GM18526 (cell line): Measurements from ENCODE around the gene PHF13.

Experiments
- POLR2A ChIP-seq: IDR thresholded peaks from 3 replicates; pipeline ENCODE4 v1.6.1; 2011; ENCODE audit not compliant: insufficient read length; ENCODE audit errors: extremely low read depth

PHF13 gene

GRCh38 chr1:6596886-6597776 lies 16.4 kb upstream of the PHF13 start:
- TF ChIP-seq POLR2A, result no peak

- TF ChIP-seq POLR2A, result no peak
Measured at GRCh38 chr1:6597777-6598131, 15.8 kb upstream of the PHF13 start.

DNA sequence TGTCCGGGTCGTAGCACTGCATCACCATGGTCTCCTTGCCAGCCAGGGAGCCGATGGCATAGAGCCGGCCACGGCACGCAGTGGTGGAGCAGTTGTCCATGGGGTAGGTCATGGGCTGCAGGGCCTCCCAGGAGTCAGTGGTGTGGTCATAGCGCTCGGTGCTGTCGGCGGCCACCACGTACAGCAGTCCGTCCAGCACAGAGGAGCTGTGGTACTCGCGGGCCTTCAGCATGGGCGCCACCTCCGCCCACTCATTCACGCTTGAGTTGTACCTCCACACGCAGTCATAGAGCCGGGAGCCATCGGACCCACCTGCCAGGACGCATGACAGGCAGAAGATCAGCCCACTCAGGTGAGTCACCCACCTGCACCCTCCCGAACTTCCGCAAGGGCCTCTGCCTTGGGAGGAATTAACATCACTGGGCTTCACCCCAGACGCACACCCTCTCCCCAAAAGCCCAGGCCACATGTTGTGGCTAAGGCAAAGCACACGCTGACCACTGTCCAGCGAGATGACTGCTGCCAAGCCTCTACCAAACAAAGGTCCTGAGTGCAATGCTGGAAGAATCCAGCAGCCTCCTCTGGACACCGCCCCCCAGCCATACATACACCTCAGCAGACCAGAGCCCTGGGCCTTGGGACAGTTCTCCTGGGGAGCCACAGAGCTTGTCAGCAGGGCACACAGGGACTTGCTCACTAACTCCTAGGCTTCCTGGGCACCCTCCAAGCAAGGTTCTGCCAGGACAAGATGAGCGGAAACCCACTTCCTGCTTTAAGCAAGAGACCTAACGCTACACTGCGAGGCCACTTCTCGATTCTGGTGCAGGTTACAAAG lies 14.2 kb upstream of the PHF13 start:
- TF ChIP-seq POLR2A, result no peak

DNA sequence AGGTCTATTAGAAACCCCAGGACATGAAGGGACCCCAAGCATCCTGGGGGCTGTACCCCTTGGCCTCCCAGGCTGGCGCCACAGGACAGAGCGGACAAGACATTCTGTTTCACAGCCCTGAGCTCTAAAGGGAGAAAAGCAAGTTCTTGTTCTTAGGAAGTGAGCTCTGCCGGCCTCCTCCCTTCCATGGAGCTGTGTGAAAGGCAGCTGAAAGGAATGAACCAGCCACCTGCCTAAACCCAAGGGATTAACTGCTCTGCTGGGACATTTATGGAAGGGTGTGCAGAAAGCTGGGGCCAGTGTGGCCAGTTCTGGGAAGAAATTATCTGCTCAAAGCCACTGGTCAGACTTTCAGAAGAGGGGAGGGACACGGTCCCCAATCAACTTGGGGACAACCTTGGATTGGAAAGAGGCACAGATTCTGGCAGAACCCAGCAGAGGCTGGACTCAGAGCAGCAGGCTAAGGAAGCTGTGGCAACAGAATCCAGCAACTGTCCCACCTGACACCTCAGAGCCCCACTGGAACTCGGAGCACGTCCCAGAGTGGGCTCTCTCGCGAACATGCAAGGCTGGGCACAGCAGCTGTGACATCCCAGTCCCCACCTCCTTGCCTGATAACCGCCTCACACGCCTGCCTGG lies 13.0 kb upstream of the PHF13 start:
- no peak for TF ChIP-seq POLR2A

DNA sequence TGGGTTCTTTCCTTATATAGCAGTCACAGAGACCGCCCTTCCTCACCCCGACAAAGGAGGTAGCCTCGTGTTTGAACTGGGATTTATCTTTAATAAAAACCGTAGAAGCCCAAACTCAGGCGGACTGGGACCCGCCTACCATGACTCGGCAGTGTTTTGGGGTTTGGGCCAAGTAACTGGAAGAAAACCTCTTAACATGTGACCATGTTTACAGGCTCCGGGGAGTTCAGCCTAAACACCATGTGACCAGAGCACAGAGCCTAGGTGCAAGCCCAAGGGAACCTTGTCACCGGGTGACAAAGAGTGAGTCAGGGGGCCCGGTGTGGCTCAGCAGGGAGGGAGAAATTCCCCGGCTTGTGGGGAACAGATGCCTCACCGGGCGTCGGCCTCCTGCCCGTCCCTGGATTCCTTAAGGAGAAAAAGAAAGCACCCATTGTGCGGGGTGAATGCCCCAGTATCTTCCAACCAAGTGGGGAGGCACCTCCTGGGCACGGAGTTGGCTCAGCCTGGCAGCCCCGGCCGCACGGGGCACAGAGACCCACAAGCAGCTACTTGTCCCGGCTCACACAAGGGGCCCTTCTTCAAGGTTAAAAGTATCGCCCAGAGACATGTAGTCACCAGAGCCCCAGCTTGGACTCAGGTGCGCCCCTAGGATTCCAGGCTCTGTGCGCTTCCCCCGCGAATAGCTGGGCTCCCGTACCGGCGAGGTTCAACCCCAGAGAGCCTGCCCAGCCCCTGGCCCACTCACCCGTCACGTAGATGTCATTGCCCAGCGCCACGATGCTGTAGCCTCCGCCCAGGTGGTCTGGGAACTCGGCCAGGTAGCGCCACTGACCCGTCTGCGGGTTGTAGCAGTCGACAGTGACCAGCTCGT lies 12.2 kb upstream of the PHF13 start:
- no peak for TF ChIP-seq POLR2A

GRCh38 chr1:6601923-6602668 lies 11.4 kb upstream of the PHF13 start:
- TF ChIP-seq POLR2A, result no peak

DNA sequence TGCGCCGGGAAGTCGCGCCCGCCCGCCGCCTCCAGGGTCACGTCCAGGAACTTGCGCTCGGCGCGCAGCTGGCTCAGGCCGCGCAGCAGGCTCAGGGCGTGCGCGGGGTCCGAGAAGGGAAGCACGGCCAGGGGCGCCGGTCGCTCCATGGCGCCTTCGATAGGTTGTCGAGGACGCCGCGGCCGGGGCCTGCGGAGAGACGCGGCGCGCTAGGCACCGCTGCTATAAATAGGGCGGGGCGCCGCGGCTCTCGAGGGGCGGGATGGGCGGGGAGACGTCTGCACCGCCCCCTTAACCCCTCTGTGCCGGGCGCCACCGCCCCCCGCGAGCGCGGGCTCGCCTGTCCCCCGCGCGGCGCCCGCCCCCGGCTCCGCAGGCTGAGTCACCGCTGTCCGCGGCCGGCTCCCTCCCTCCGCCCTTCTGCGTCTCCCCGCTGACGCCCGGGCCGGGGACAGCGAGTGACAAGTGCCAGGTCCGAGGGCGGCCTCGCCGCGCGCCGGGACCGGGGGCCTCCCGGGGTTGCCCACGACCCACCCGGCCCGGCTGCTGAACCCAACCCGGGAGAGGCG lies 10.8 kb upstream of the PHF13 start, which contains the start of gene KLHL21:
KLHL21 (minus strand) TSS at position 201 of the 569 bp plus-strand sequence; CDS start at position 149, 52 bp downstream.
- TF ChIP-seq POLR2A, result peak; percentile 94

DNA sequence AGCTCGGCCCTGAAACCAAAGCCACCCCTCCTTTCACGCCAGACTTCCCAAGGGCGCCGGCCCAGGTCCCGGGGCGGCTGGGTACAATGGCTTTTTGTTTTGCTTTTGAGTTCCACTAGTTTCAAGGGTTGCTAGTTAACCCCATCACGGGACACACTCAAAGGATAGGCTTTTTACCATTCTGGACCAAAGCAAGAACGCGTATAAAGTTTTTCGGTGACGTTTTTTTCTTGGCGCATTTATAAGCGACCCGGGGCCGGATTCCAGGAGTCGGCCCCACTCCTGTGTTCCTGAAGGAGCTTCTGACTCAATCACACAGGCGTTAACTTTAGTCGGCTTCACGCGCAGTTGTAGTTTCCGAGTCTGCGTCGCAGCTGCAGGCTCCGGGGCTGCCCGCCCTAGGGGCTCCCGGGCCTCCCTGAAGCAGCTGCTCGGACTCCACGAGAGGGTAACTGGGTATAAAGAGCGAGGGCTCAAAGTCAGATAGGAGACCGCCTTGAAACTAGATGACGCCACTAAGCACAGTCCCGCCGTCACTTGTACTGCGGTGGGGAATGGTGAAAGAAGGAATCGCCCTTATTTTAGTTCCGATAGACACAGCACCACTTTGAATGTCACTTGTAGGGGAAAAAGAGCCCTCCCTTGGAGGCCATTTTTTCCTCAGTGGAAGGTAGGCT lies 10.2 kb upstream of the PHF13 start:
- TF ChIP-seq POLR2A, result peak; percentile 49

GRCh38 chr1:6603915-6604558 lies 9.5 kb upstream of the PHF13 start:
- TF ChIP-seq POLR2A, result no peak

- TF ChIP-seq POLR2A, result no peak
Measured at GRCh38 chr1:6612641-6613360, 730 bp upstream of the PHF13 start.

GRCh38 chr1:6614019-6614928 lies 743 bp downstream of the PHF13 start:
- TF ChIP-seq POLR2A, result peak; percentile 12
